HG02938 (cell line): ENCODE data around the gene CNIH4.
"Not testable (repeated sequence)": the region's sequence is repeated elsewhere in the genome, so short reads cannot be mapped to it uniquely, and the experiment has no call there.

Experiments
- ATAC-seq: cut with Tn5 transposase; IDR thresholded peaks from one replicate; pipeline ENCODE4 v1.9.1; 2021; ENCODE audit warnings: mild to moderate bottlenecking, moderate library complexity; ENCODE audit not compliant: unreplicated experiment

The CNIH4 gene

GRCh38 chr1:224343679-224344078 lies 13.0 kb upstream of the CNIH4 start:
- ATAC-seq = no peak

- no peak for ATAC-seq
These were observed 8.5 kb upstream of the CNIH4 start for GRCh38 chr1:224348137-224348536.

- ATAC-seq = not testable (repeated sequence)
These were observed 7.0 kb upstream of the CNIH4 start for GRCh38 chr1:224349716-224350115.

- not testable (repeated sequence) for ATAC-seq
These were observed 4.1 kb upstream of the CNIH4 start for GRCh38 chr1:224352436-224353085.

- no peak for ATAC-seq
These were observed 2.4 kb upstream of the CNIH4 start for GRCh38 chr1:224353975-224354925.

GRCh38 chr1:224357626-224358124 lies 996 bp downstream of the CNIH4 start:
- ATAC-seq = no peak

GRCh38 chr1:224358237-224358636 lies 1.6 kb downstream of the CNIH4 start:
- ATAC-seq = no peak

- ATAC-seq = no peak
These were observed 2.5 kb downstream of the CNIH4 start for GRCh38 chr1:224359207-224359606.

- ATAC-seq = peak; percentile 86
These were observed 11.7 kb downstream of the CNIH4 start for GRCh38 chr1:224368409-224368808.

GRCh38 chr1:224373008-224373590 lies 16.4 kb downstream of the CNIH4 start:
- no peak for ATAC-seq

GRCh38 chr1:224375059-224375458 lies 18.4 kb downstream of the CNIH4 start:
- no peak for ATAC-seq

GRCh38 chr1:224377676-224378006 lies 21.0 kb downstream of the CNIH4 start:
- peak; percentile 55 for ATAC-seq

GRCh38 chr1:224378855-224379631 lies 22.4 kb downstream of the CNIH4 start:
- ATAC-seq = peak; percentile 38

- peak; percentile 53 for ATAC-seq
These were observed 23.3 kb downstream of the CNIH4 start for GRCh38 chr1:224380003-224380402.

- no peak for ATAC-seq
These were observed 25.3 kb downstream of the CNIH4 start for GRCh38 chr1:224381880-224382548.

GRCh38 chr1:224383218-224383617 lies 26.5 kb downstream of the CNIH4 start:
- no peak for ATAC-seq

GRCh38 chr1:224387302-224387912 lies 30.7 kb downstream of the CNIH4 start:
- no peak for ATAC-seq

- ATAC-seq = no peak
These were observed 31.3 kb downstream of the CNIH4 start for GRCh38 chr1:224387943-224388342.

- no peak for ATAC-seq
These were observed 33.8 kb downstream of the CNIH4 start for GRCh38 chr1:224390517-224390916.
